Fibroblast of lung (primary cell): ENCODE measurements around the gene GRHL3. TPM values are rescaled to one million over a fixed set of nuclear protein-coding genes. Genes with fewer than 3 reads are reported as not detected.

Source experiments
- DNase-seq, 2 donors: peaks; one replicate each; pipeline versions ENCODE4 v3.0.0 to v3.0.0-alpha.2; 2010; ENCODE audit warnings: low read depth in 2 of 2
- H2AFZ ChIP-seq: 2 replicates; pipeline ENCODE4 v1.5.1; 2012; ENCODE audit warnings: low read length, control low read depth, inconsistent platforms
- H3K27ac ChIP-seq: 2 replicates; pipeline ENCODE4 v1.5.1; 2011; ENCODE audit warnings: low read length, control low read depth; ENCODE audit not compliant: insufficient read depth
- H3K27me3 ChIP-seq: 2 replicates; pipeline ENCODE4 v1.5.1; 2011; ENCODE audit warnings: mild to moderate bottlenecking, low read length; ENCODE audit not compliant: control insufficient read depth, insufficient read depth
- H3K36me3 ChIP-seq: 2 replicates; pipeline ENCODE4 v1.5.1; 2011; ENCODE audit warnings: low read length; ENCODE audit not compliant: control insufficient read depth, insufficient read depth
- H3K4me1 ChIP-seq: 2 replicates; pipeline ENCODE4 v1.5.1; 2011; ENCODE audit warnings: low read length; ENCODE audit not compliant: control insufficient read depth, insufficient read depth; ENCODE audit errors: extremely low read depth
- H3K4me2 ChIP-seq: 2 replicates; pipeline ENCODE4 v1.5.1; 2011; ENCODE audit warnings: low read length, control low read depth; ENCODE audit not compliant: insufficient read depth; ENCODE audit errors: extremely low read depth
- H3K4me3 ChIP-seq, 4 experiments: fragments of 200-600 bp in 1 of 4; sonication (generic) in 1 of 4; replicated peaks in 1 of 4; 2 replicates each; pipeline ENCODE4 v1.5.1; 2011 to 2016; ENCODE audit warnings: low read length in 4 of 4, low read depth in 3 of 4, mild to moderate bottlenecking in 3 of 4, control low read depth in 2 of 4, inconsistent platforms in 1 of 4, mixed read lengths in 1 of 4; ENCODE audit not compliant: insufficient read depth in 1 of 4; ENCODE audit errors: control extremely low read depth in 1 of 4
- H3K79me2 ChIP-seq: 2 replicates; pipeline ENCODE4 v1.5.1; 2012; ENCODE audit warnings: mild to moderate bottlenecking, low read length, inconsistent platforms; ENCODE audit not compliant: control insufficient read depth, insufficient read depth
- H3K9ac ChIP-seq: 2 replicates; pipeline ENCODE4 v1.5.1; 2011; ENCODE audit warnings: mild to moderate bottlenecking, low read length, control low read depth; ENCODE audit not compliant: insufficient read depth
- H3K9me3 ChIP-seq: 2 replicates; pipeline ENCODE4 v1.5.1; 2012; ENCODE audit warnings: low read depth, low read length; ENCODE audit not compliant: control insufficient read depth, insufficient read depth
- H4K20me1 ChIP-seq: 2 replicates; pipeline ENCODE4 v1.5.1; 2011; ENCODE audit warnings: low read length; ENCODE audit not compliant: control insufficient read depth, insufficient read depth; ENCODE audit errors: extremely low read depth
- CTCF ChIP-seq, 2 donors: IDR thresholded peaks in 1 of 2; conservative IDR thresholded peaks in 1 of 2; 1 replicate in 1 of 2; 2 replicates in 1 of 2; pipeline ENCODE4 v1.5.1; 2011 to 2012; ENCODE audit warnings: low read length in 2 of 2, control low read depth in 1 of 2, inconsistent platforms in 1 of 2, low read depth in 1 of 2, mild to moderate bottlenecking in 1 of 2
- EZH2 ChIP-seq: IDR thresholded peaks from 2 replicates; pipeline ENCODE4 v1.5.1; 2012; ENCODE audit warnings: low read length, control low read depth, mild to moderate bottlenecking; ENCODE audit errors: missing control alignments
- polyA plus RNA-seq, 2 donors: library from polyadenylated mRNA; depleted of rRNA in 1 of 2; stranded (reverse) in 1 of 2; unstranded in 1 of 2; fragments of >200 nt; gene quantifications; 2 replicates each; pipeline ENCODE4 v1.2.1, GENCODE V29; 2011 to 2012; ENCODE audit warnings: missing spikeins in 1 of 2
- total RNA-seq: library from RNA; depleted of rRNA; stranded (reverse); fragments of >200 nt; gene quantifications from 2 replicates; pipeline ENCODE4 v1.2.1, GENCODE V29; 2014

GRHL3 gene
- total and polyA plus RNA-seq, 2 donors (not counting 1 experiment from before 2014, with no cell fraction given) = 0.03 TPM; not detected in 1

GRCh38 chr1:24379733-24380315, 60.7 kb downstream of the GRHL3 start:
- peak; percentile 35 to 45 for DNase-seq
- no peak overlapping the region for H3K4me2 ChIP-seq

DNA sequence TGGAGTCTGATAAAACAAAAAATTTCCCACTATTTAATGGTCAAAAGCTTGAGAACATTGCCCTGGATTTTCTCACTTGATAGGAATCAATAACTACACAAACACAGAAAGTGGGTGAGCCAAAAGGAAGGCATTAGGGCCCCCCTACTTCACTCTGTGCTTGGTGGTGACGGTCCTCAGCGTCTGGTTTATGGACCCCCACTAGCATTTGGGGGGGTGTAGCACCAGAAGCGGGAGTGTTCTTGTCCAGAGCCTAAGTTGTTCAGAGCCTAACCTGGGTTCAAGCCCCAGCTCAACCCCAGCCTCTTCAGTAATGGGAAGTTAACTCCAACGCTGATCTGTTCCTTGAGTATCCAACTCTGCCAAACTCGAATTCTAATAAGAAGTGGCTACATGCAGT, 61.4 kb downstream of the GRHL3 start:
- Histone ChIP-seq H3K27me3 (no peaks in the 10 kb centered on the region), H3K4me2 (no peak overlapping the region), H3K4me1 (peaks cover 4% of the 10 kb centered on the region), H3K79me2 (no peaks in the 10 kb centered on the region), H3K9ac (no peak overlapping the region), H3K4me3 (no peak overlapping the region), H2AFZ (no peak overlapping the region), H3K36me3 (peaks cover 2% of the 10 kb centered on the region), H4K20me1 (no peaks in the 10 kb centered on the region), H3K27ac (no peak overlapping the region), H3K9me3 (no peaks in the 10 kb centered on the region)
- no peak for DNase-seq
- TF ChIP-seq EZH2 (no peak), CTCF (conservative IDR thresholded peaks at IDR 0.05 in 1 of 2, IDR thresholded peaks at IDR 0.05 in 1 of 2; ENCODE audit: low read depth in 1 of 2, low read length in 2 of 2) (no peak)

More at GRCh38 chr1:24379733-24380315, 60.7 kb downstream of the GRHL3 start:
- Histone ChIP-seq H2AFZ (no peak overlapping the region), H3K79me2 (no peaks in the 10 kb centered on the region), H3K4me3 (no peak overlapping the region), H3K9me3 (no peaks in the 10 kb centered on the region), H3K4me1 (peaks cover 4% of the 10 kb centered on the region), H3K27me3 (no peaks in the 10 kb centered on the region), H3K36me3 (peaks cover 2% of the 10 kb centered on the region), H3K27ac (no peak overlapping the region), H4K20me1 (no peaks in the 10 kb centered on the region), H3K9ac (no peak overlapping the region)
- TF ChIP-seq CTCF (conservative IDR thresholded peaks at IDR 0.05 in 1 of 2, IDR thresholded peaks at IDR 0.05 in 1 of 2; ENCODE audit: low read depth in 1 of 2, low read length in 2 of 2) (no peak), EZH2 (no peak)

DNA sequence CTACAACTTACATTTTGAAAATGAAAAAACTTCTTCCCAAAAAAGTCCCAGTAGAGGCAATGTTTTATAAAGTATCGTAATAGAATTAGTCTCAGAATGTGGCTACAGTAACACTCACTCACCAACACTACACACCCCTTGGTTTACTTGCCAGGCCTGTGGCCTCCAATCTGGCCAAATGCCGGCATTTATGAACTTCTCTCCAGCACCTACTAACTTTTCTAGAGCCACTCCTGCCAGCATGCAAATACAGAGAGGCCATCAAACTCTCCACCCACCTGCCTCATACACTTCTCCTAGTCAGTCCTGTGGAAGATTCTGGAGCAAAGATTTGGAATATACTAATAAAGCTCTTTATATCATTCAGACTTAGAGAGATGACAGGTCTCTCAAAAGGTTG, 62.1 kb downstream of the GRHL3 start:
- Histone ChIP-seq H3K36me3 (peaks cover 2% of the 10 kb centered on the region), H4K20me1 (no peaks in the 10 kb centered on the region), H3K27me3 (no peaks in the 10 kb centered on the region), H3K27ac (no peak overlapping the region), H3K9ac (no peak overlapping the region), H3K4me1 (peaks cover 4% of the 10 kb centered on the region), H2AFZ (no peak overlapping the region), H3K79me2 (no peaks in the 10 kb centered on the region), H3K9me3 (no peaks in the 10 kb centered on the region), H3K4me2 (no peak overlapping the region), H3K4me3 (no peak overlapping the region)
- no peak for DNase-seq
- TF ChIP-seq EZH2 (no peak), CTCF (conservative IDR thresholded peaks at IDR 0.05 in 1 of 2, IDR thresholded peaks at IDR 0.05 in 1 of 2; ENCODE audit: low read depth in 1 of 2, low read length in 2 of 2) (no peak)
